ENCODE results near the gene TAF4B. TPM values are rescaled to one million over a fixed set of nuclear protein-coding genes. Genes with fewer than 3 reads are reported as not detected.

TAF4B gene
- total RNA-seq, 3 donors from 2014 or later (not counting 1 experiment from before 2014, with no cell fraction given): 1.5 to 3.3 (median 1.7) TPM

DNA sequence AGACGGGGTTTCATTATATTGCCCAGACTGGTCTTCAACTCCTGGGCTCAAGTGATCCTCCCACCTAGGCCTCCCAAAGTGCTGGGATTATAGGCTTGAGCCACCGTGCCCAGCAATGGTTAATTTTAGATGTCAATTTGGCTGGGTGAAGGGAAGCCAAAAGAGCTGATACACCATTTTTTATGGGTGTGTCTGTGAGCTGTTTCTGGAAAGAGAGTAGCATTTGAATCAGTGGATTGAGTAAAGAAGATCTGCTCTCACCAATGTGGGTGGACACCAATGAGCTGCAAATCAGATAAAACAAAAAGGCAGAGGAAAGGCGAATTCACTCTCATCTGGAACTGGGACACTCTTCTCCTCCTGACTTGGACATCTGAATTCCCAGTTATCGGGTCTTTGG is 16.1 kb upstream of the TAF4B start:
- Mint-ChIP-seq H3K36me3 (no peaks in the 10 kb centered on the region), H3K9me3 (no peaks in the 10 kb centered on the region), H3K4me1 (peaks cover 5% of the 10 kb centered on the region in 2 donors), H3K4me3 (no peak overlapping the region), H3K27me3 (ENCODE audit: low read depth in 2 of 2) (peaks cover 0 to 6% of the 10 kb centered on the region in 2 donors), H3K27ac (no peak overlapping the region)
- Histone ChIP-seq H3K36me3 (ENCODE audit: control insufficient read depth, insufficient read depth, low read length) (no peaks in the 10 kb centered on the region), H3K9me3 (ENCODE audit: control insufficient read depth, insufficient read depth, low read length) (no peaks in the 10 kb centered on the region), H3K4me3 (ENCODE audit: low read length) (no peak overlapping the region), H3K27me3 (ENCODE audit: control insufficient read depth, insufficient read depth, low read length) (no peaks in the 10 kb centered on the region), H3K27ac (ENCODE audit: low read length) (no peak overlapping the region), H3K4me1 (ENCODE audit: control insufficient read depth, insufficient read depth, low read length) (peaks cover 3% of the 10 kb centered on the region)
- ATAC-seq (no peak), DNase-seq (no peak)
- no peak for TF ChIP-seq CTCF (IDR thresholded peaks at IDR 0.05)
- intact Hi-C loops (cut with micrococcal nuclease): no loop called here
- WGBS (ENCODE audit: insufficient coverage): 97% methylated on average over 4 of the region's 4 CpGs

DNA sequence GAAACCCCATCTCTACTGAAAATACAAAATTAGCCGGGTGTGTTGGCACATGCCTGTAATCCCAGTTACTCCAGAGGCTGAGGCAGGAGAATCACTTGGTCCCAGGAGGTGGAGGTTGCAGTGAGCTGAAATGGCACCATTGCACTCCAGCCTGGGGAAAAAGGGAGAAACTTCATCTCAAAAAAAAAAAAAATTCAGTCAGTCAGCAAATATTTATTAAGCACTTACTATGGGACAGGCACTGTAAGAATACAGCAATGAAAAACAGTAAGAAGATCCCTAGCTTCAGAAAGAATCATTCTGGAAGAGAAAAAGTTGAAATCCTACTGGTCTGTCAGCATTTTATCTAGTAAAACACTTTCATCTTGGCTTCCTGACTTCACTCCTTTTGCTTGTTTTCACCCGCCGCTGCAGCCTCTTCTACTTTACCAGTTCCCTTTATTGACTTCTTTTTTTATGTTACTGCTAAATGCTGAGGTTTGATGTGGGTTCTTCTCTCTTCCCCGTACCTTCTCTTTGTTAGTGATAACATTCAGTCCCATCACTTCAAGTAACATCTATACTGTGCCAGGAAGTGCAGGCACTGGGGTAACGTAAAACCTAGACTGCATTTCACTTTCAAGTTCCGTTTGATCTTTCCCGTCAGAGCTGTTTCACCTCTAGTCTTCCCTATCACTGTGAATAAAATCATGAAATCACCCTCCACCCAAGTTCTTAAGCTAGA is 10.8 kb upstream of the TAF4B start:
- DNase-seq: peak in 1 of 2 donors; percentile 85
- peak overlapping the region; percentile 62 for H3K4me3 Mint-ChIP-seq
- H3K27me3 Mint-ChIP-seq (ENCODE audit: low read depth in 2 of 2): peaks cover 0 to 5% of the 10 kb centered on the region in 2 donors
- Histone ChIP-seq H3K4me3 (ENCODE audit: low read length) (peak overlapping the region; percentile 26), H3K9me3 (ENCODE audit: control insufficient read depth, insufficient read depth, low read length) (no peaks in the 10 kb centered on the region), H3K27me3 (ENCODE audit: control insufficient read depth, insufficient read depth, low read length) (no peaks in the 10 kb centered on the region), H3K36me3 (ENCODE audit: control insufficient read depth, insufficient read depth, low read length) (no peaks in the 10 kb centered on the region), H3K27ac (ENCODE audit: low read length) (peak overlapping the region; percentile 66), H3K4me1 (ENCODE audit: control insufficient read depth, insufficient read depth, low read length) (peaks cover 4% of the 10 kb centered on the region)
- H3K27ac Mint-ChIP-seq: peak overlapping the region in 1 of 2 donors; percentile 68
- no peak for TF ChIP-seq CTCF (IDR thresholded peaks at IDR 0.05)
- H3K4me1 Mint-ChIP-seq: peaks cover 12% of the 10 kb centered on the region in 2 donors
- ATAC-seq: peak; percentile 49 to 86 (median 73)
- intact Hi-C loops (cut with micrococcal nuclease): no loop called here
- 21% methylated on average over 4 of the region's 7 CpGs for WGBS (ENCODE audit: insufficient coverage)
- H3K9me3 Mint-ChIP-seq: no peaks in the 10 kb centered on the region
- no peaks in the 10 kb centered on the region for H3K36me3 Mint-ChIP-seq

- intact Hi-C loops (cut with micrococcal nuclease): no loop called here
- no peaks in the 10 kb centered on the region for H3K27me3 ChIP-seq (ENCODE audit: control insufficient read depth, insufficient read depth, low read length)
- H3K27ac ChIP-seq (ENCODE audit: low read length): no peak overlapping the region
- no peak overlapping the region for H3K4me3 ChIP-seq (ENCODE audit: low read length)
- Mint-ChIP-seq H3K4me1 (peaks cover 16 to 24% of the 10 kb centered on the region in 2 donors), H3K9me3 (no peaks in the 10 kb centered on the region), H3K27ac (peak overlapping the region in 1 of 2 donors; percentile 65), H3K4me3 (peak overlapping the region; percentile 95), H3K36me3 (no peaks in the 10 kb centered on the region), H3K27me3 (ENCODE audit: low read depth in 2 of 2) (peaks cover 21 to 27% of the 10 kb centered on the region in 2 donors)
- ATAC-seq (no peak), DNase-seq (peak in 1 of 2 donors; percentile 18)
- no peaks in the 10 kb centered on the region for H3K36me3 ChIP-seq (ENCODE audit: control insufficient read depth, insufficient read depth, low read length)
- 95% methylated on average over 6 of the region's 7 CpGs for WGBS (ENCODE audit: insufficient coverage)
- H3K9me3 ChIP-seq (ENCODE audit: control insufficient read depth, insufficient read depth, low read length): no peaks in the 10 kb centered on the region
- no peak for TF ChIP-seq CTCF (IDR thresholded peaks at IDR 0.05)
- peaks cover 8% of the 10 kb centered on the region for H3K4me1 ChIP-seq (ENCODE audit: control insufficient read depth, insufficient read depth, low read length)
Measured at GRCh38 chr18:26225022-26225693, 1.1 kb upstream of the TAF4B start.
